ENCODE data around the gene RNASE12. TPM values are rescaled to one million over a fixed set of nuclear protein-coding genes. Genes with fewer than 3 reads are reported as not detected.

The RNASE12 gene
- total RNA-seq, 1 donor from 2014 or later = not detected

- intact Hi-C loops (cut with micrococcal nuclease) = no loop called here
Measured at GRCh38 chr14:20546877-20547276, 44.3 kb downstream of the RNASE12 start.

Other genes starting within 250 kb of the RNASE12 start
- gene PARP2, start 247.7 kb downstream of the RNASE12 start, total RNA-seq = 23.2 and 29.8 TPM in 2 replicates
- 43.3 and 45.9 TPM in 2 replicates for gene TEP1, start 177.9 kb downstream of the RNASE12 start, total RNA-seq
- gene KLHL33, start 155.2 kb downstream of the RNASE12 start, total RNA-seq = 0.07 TPM in 1 of 2 replicates, not detected in the other
- 55.0 and 56.2 TPM in 2 replicates for gene OSGEP, start 136.6 kb downstream of the RNASE12 start, total RNA-seq
- gene APEX1, start 136.2 kb downstream of the RNASE12 start, total RNA-seq = 135 and 144 TPM in 2 replicates
- gene PIP4P1, start 129.9 kb downstream of the RNASE12 start, total RNA-seq = 36.1 and 43.4 TPM in 2 replicates
- gene PNP, start 122.0 kb downstream of the RNASE12 start, total RNA-seq = 134 and 140 TPM in 2 replicates
- gene RNASE10, start 85.8 kb downstream of the RNASE12 start, total RNA-seq = 0.24 and 0.54 TPM in 2 replicates
- not detected in 2 replicates for gene RNASE9, start 30.3 kb downstream of the RNASE12 start, total RNA-seq
- not detected in 2 replicates for gene RNASE11, start 3.4 kb downstream of the RNASE12 start, total RNA-seq
- gene OR6S1, start 50.3 kb upstream of the RNASE12 start, total RNA-seq = not detected in 2 replicates
- gene RNASE4, start 93.2 kb upstream of the RNASE12 start, total RNA-seq = 1.0 and 1.3 TPM in 2 replicates
- gene ANG, start 97.4 kb upstream of the RNASE12 start, total RNA-seq = 1.1 and 1.6 TPM in 2 replicates
- gene EDDM3A, start 154.5 kb upstream of the RNASE12 start, total RNA-seq = not detected in 2 replicates
- not detected in 2 replicates for gene EDDM3B, start 177.0 kb upstream of the RNASE12 start, total RNA-seq
- 3.7 TPM in 2 replicates for gene RNASE6, start 189.9 kb upstream of the RNASE12 start, total RNA-seq
- not detected in 2 replicates for gene RNASE1, start 211.5 kb upstream of the RNASE12 start, total RNA-seq